GM21526 (cell line): ENCODE measurements around the gene SLMAP.
A peak's percentile ranks its signal among the peaks of the same experiment; 100 is the strongest.
"Not testable (repeated sequence)": the region's sequence is repeated elsewhere in the genome, so short reads cannot be mapped to it uniquely, and the experiment has no call there.

Source experiments
- ATAC-seq: cut with Tn5 transposase; IDR thresholded peaks from one replicate; pipeline ENCODE4 v1.9.1; 2021; ENCODE audit warnings: moderate library complexity; ENCODE audit not compliant: unreplicated experiment, low FRiP score

Gene SLMAP

GRCh38 chr3:57787867-57788623, 31.9 kb downstream of the SLMAP start:
- peak; percentile 87 for ATAC-seq

GRCh38 chr3:57788624-57789018, 32.5 kb downstream of the SLMAP start:
- ATAC-seq: no peak

- ATAC-seq: no peak
Observed at GRCh38 chr3:57791245-57791644, 35.1 kb downstream of the SLMAP start.

- ATAC-seq: no peak
Observed at GRCh38 chr3:57792198-57792597, 36.1 kb downstream of the SLMAP start.

GRCh38 chr3:57793737-57794187, 37.7 kb downstream of the SLMAP start:
- ATAC-seq: no peak

- no peak for ATAC-seq
Observed at GRCh38 chr3:57794501-57794900, 38.4 kb downstream of the SLMAP start.

GRCh38 chr3:57794951-57795350, 38.8 kb downstream of the SLMAP start:
- ATAC-seq: no peak

GRCh38 chr3:57796261-57796660, 40.2 kb downstream of the SLMAP start:
- ATAC-seq: no peak

GRCh38 chr3:57797701-57798487, 41.8 kb downstream of the SLMAP start:
- no peak for ATAC-seq

- no peak for ATAC-seq
Observed at GRCh38 chr3:57803647-57804081, 47.6 kb downstream of the SLMAP start.

GRCh38 chr3:57805266-57805665, 49.2 kb downstream of the SLMAP start:
- ATAC-seq: no peak

- no peak for ATAC-seq
Observed at GRCh38 chr3:57805674-57806073, 49.6 kb downstream of the SLMAP start.

- not testable (repeated sequence) for ATAC-seq
Observed at GRCh38 chr3:57806195-57806594, 50.1 kb downstream of the SLMAP start.

- ATAC-seq: no peak
Observed at GRCh38 chr3:57808961-57809608, 53.0 kb downstream of the SLMAP start.

- no peak for ATAC-seq
Observed at GRCh38 chr3:57809609-57809968, 53.5 kb downstream of the SLMAP start.

- no peak for ATAC-seq
Observed at GRCh38 chr3:57810048-57810447, 53.9 kb downstream of the SLMAP start.

- no peak for ATAC-seq
Observed at GRCh38 chr3:57810471-57811137, 54.5 kb downstream of the SLMAP start.

- no peak for ATAC-seq
Observed at GRCh38 chr3:57815036-57815435, 58.9 kb downstream of the SLMAP start.

- ATAC-seq: no peak
Observed at GRCh38 chr3:57816471-57817095, 60.5 kb downstream of the SLMAP start.

- ATAC-seq: no peak
Observed at GRCh38 chr3:57818772-57819171, 62.7 kb downstream of the SLMAP start.
